ENCODE measurements around the gene FGFRL1. TPM values are rescaled to one million over a fixed set of nuclear protein-coding genes. Genes with fewer than 3 reads are reported as not detected.

The FGFRL1 gene
- total and polyA plus RNA-seq, 2 experiments from 2014 or later: 28.1 to 34.0 TPM

GRCh38 chr4:1004557-1005485, 6.6 kb upstream of the FGFRL1 start:
- Histone ChIP-seq H3K4me1 (ENCODE audit: insufficient read depth) (peaks cover 11% of the 10 kb centered on the region), H3K9me2 (replicated peaks; ENCODE audit: insufficient read depth) (no peaks in the 10 kb centered on the region), H3K27ac (no peak overlapping the region), H3K36me3 (replicated peaks; ENCODE audit: insufficient read depth, low read depth) (no peaks in the 10 kb centered on the region), H3K4me3 (no peak overlapping the region), H3K79me2 (no peaks in the 10 kb centered on the region), H3K4me2 (no peak overlapping the region), H2AFZ (no peak overlapping the region), H3K27me3 (peaks cover 67% of the 10 kb centered on the region), H4K20me1 (ENCODE audit: insufficient read depth, poor library complexity, severe bottlenecking) (no peaks in the 10 kb centered on the region), H3K9me3 (ENCODE audit: low read depth) (no peaks in the 10 kb centered on the region)
- DNase-seq (ENCODE audit: low spot score): no peak
- 93% methylated on average over 25 of the region's 25 CpGs for WGBS (ENCODE audit: low lambda C conversion rate, missing lambda C conversion rate)
- TF ChIP-seq EZH2 (IDR thresholded peaks at IDR 0.05; ENCODE audit: borderline replicate concordance): no peak
- TF ChIP-seq CTCF (IDR thresholded peaks at IDR 0.05; ENCODE audit: poor library complexity): no peak
- no peak for TF ChIP-seq EZH2phosphoT487 (IDR thresholded peaks at IDR 0.05; ENCODE audit: low read depth, severe bottlenecking, unreplicated experiment)

- no peak overlapping the region for H3K4me2 ChIP-seq
- H3K27ac ChIP-seq: no peak overlapping the region
- H3K36me3 ChIP-seq (replicated peaks; ENCODE audit: insufficient read depth, low read depth): no peaks in the 10 kb centered on the region
- peaks cover 22% of the 10 kb centered on the region for H3K4me1 ChIP-seq (ENCODE audit: insufficient read depth)
- DNase-seq (ENCODE audit: low spot score): no peak
- H3K79me2 ChIP-seq: no peaks in the 10 kb centered on the region
- no peaks in the 10 kb centered on the region for H3K9me3 ChIP-seq (ENCODE audit: low read depth)
- 94% methylated on average over 5 of the region's 5 CpGs for WGBS (ENCODE audit: low lambda C conversion rate, missing lambda C conversion rate)
- no peak overlapping the region for H3K4me3 ChIP-seq
- TF ChIP-seq EZH2 (IDR thresholded peaks at IDR 0.05; ENCODE audit: borderline replicate concordance) (no peak), EZH2phosphoT487 (IDR thresholded peaks at IDR 0.05; ENCODE audit: low read depth, severe bottlenecking, unreplicated experiment) (no peak), CTCF (IDR thresholded peaks at IDR 0.05; ENCODE audit: poor library complexity) (no peak)
- peaks cover 52% of the 10 kb centered on the region for H3K27me3 ChIP-seq
- H4K20me1 ChIP-seq (ENCODE audit: insufficient read depth, poor library complexity, severe bottlenecking): no peaks in the 10 kb centered on the region
- H2AFZ ChIP-seq: no peak overlapping the region
- H3K9me2 ChIP-seq (replicated peaks; ENCODE audit: insufficient read depth): no peaks in the 10 kb centered on the region
These were observed 4.6 kb upstream of the FGFRL1 start for GRCh38 chr4:1006856-1007255.

- H3K4me2 ChIP-seq: peak overlapping the region; percentile 100
- peaks cover 11% of the 10 kb centered on the region for H3K4me1 ChIP-seq (ENCODE audit: insufficient read depth)
- no peaks in the 10 kb centered on the region for H3K9me3 ChIP-seq (ENCODE audit: low read depth)
- no peaks in the 10 kb centered on the region for H4K20me1 ChIP-seq (ENCODE audit: insufficient read depth, poor library complexity, severe bottlenecking)
- H3K36me3 ChIP-seq (replicated peaks; ENCODE audit: insufficient read depth, low read depth): no peaks in the 10 kb centered on the region
- peak overlapping the region; percentile 100 for H2AFZ ChIP-seq
- H3K9me2 ChIP-seq (replicated peaks; ENCODE audit: insufficient read depth): no peaks in the 10 kb centered on the region
- no peak for DNase-seq (ENCODE audit: low spot score)
- H3K27me3 ChIP-seq: peaks cover 33% of the 10 kb centered on the region
- peak overlapping the region; percentile 66 for H3K27ac ChIP-seq
- whole genome bisulfite sequencing (ENCODE audit: low lambda C conversion rate, missing lambda C conversion rate): 9% methylated on average over 31 of the region's 36 CpGs
- H3K4me3 ChIP-seq: peak overlapping the region; percentile 95
- H3K79me2 ChIP-seq: peaks cover 5% of the 10 kb centered on the region
- TF ChIP-seq CTCF (IDR thresholded peaks at IDR 0.05; ENCODE audit: poor library complexity) (no peak), EZH2phosphoT487 (IDR thresholded peaks at IDR 0.05; ENCODE audit: low read depth, severe bottlenecking, unreplicated experiment) (no peak), EZH2 (IDR thresholded peaks at IDR 0.05; ENCODE audit: borderline replicate concordance) (no peak)
These were observed 2.4 kb upstream of the FGFRL1 start for GRCh38 chr4:1008840-1009541.
